GM18520 (cell line): ENCODE data around the gene ATL1.
A peak's percentile ranks its signal among the peaks of the same experiment; 100 is the strongest.
"Not testable (repeated sequence)": the region's sequence is repeated elsewhere in the genome, so short reads cannot be mapped to it uniquely, and the experiment has no call there.

Source experiments
- ATAC-seq: cut with Tn5 transposase; IDR thresholded peaks from one replicate; pipeline ENCODE4 v1.9.1; 2021; ENCODE audit not compliant: unreplicated experiment

Gene ATL1

DNA sequence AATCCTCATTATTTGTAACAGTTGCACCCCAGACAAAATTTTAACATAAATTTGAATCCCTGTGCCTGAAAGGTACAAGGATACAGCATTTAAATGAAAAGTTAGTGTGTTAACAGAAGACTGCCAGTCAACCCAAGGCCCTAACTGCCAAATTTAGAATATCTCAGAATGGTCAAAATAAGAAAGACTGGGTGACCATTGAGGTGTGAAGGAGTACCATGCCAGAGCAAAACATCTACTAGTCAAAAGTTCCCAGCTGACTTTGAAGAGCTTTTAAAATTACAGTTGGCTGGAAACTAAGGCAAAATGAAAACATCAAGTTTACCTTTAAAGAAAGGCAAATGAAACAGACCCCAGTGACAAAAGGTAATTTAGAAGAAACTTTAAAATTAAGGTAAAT, 89.7 kb downstream of the ATL1 start:
- no peak for ATAC-seq

DNA sequence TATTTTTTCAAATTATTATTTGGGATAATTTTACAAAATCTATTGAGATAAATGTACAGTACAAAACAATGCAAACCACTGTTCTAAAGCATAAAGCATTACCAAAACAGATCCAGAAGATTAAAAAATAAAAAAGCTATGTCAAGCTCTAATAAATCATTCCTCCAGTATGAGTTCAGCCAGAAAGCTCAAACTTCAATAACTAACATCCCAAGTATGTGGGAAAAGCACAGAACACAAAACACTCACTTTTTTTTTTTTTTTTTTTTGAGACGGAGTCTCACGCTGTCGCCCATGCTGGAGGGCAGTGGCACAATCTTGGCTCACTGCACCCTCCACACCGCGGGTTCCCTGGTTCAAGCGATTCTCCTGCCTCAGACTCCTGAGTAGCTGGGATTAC, 96.8 kb downstream of the ATL1 start:
- ATAC-seq: no peak

DNA sequence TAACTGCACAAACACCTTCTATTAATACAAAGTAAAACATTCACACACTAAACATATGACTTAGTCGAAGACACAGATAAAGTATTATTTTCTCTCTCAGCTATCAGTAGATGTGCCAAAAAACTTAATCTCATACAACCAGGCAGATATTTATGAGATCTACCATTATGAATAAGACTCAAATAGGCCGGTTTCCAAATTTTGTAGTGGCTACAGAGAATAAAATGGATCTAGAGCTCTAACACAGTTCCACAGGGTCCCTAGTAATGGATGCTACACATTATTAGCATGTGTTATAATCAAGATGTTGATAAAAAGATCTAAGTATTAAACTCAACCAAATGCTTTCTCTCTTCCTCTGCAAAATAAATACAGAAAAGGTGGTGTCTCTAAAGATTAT, 97.8 kb downstream of the ATL1 start:
- no peak for ATAC-seq

DNA sequence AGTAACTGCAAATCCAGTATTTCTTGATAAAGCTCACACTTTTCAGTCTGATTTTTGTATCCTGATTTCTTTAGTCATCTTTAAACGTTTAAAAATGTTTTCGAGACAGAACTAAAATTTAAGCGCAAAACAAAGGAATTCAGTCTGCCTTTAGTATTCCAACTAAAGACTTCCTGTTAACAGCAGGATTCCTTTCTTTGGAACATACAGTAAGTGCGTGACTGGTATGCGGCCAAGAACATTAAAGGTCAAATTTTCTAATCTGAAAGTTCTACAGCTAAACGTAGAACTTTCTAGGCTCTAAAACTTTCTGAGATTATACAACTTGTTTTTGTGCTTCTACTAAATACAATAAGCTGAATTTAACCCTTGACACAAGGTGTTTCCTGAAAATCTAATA, 98.3 kb downstream of the ATL1 start:
- ATAC-seq: no peak

DNA sequence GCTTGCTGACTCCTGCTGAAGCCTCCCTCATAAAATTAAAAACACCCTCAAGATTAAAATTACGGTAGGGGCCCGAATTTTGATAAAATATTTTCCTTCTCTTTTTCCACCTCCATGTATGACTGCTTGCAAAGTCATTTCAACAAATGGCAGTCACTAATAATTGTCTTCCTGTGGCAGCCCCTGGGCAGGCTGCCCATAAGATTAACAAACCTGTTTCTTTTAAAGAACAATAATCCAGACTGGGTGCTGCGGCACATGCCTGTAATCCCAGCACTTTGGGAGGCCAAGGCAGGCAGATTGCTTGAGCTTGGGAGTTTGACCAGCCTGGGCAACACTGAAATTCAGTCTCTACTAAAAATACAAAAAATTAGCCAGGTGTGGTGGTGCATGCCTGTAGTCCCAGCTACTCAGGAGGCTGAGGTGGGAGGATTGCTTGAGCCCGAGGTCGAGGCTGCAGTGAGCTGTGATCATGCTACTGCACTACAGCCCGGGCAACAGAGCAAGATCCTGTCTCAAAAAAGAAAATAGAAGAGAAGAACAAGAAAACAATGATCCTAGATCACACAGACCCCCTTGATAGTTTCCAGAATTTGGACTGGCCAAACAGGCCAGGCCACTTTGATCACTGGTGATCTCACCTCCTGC, 99.5 kb downstream of the ATL1 start:
- ATAC-seq: no peak

DNA sequence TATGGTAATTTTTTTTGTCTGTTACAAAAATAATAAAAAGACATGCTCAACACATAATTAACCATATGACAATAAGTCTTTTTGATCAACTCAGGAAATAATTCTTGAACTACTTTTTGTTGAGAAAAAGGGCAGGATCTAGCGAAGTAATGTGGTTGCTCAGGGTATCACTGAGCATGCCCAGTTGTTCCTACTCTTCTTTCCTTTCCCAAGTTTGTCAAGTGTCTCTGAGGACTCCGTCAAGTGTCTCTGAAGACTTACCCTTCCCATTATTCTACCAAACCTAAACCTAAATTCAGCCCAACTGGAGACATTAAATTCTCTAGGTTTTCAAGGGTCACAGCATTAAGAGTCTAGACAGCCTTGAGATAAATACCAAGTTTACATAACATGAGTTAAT, 104.6 kb downstream of the ATL1 start:
- ATAC-seq: not testable (repeated sequence)

DNA sequence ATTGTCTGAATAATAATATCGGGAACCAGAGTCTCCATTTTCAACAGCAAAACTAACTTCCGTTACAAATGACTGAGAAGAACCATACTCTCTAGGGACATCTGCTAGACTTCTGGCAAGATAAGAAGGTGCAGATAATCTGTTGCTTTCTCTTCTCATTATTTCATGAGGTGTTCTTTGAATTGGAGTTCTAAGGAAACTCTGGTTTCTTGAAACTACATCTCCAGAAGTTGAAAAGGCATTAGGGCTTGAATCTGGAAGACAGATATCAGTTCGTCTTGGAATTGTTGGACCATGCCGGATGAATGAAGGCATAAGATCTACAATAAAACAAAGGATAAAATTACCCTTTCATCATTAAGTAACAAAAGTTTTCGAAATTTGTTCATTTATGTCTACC, 105.4 kb downstream of the ATL1 start:
- not testable (repeated sequence) for ATAC-seq

DNA sequence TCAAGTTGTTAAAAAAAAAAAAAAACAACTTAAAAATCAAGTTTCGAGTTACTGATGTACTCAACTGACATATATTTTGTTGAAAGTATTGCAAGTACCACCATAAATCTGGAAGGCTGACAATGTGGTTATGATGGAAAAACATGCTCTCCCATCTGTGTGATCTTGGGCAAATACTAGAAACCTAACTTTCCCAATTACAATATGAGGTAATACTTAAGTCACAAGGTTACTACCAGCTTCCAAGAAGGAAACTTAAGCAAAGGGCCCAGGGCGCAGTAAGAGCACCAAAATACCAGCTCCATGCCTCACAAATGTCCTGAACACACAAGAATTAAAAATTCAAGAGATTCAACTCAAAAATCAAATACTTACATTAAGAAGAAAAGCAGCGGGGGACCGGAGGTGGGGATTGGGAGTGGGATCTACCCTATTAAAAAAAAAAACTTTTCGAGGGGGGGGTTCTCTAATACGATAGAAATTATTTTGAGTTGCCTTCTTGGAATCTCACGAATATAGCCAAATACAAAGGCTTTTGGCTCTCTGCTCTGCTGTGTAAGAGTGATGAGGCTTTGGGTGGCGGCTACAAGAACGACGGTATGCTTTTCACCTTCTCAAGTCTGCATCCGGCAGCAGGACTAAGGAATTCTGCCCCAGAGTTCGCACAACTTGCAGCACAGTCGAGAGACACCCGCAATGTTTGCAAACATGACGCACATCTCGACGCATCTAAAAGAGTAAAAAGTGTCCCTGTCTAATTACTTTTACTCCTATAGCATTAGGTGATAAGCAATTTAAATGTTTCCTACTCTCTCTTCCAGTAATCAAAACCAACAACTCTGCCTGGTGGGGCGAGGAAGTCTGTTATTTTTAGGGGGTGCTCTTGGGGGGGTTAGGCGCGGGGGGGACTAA, 107.1 kb downstream of the ATL1 start:
- no peak for ATAC-seq

DNA sequence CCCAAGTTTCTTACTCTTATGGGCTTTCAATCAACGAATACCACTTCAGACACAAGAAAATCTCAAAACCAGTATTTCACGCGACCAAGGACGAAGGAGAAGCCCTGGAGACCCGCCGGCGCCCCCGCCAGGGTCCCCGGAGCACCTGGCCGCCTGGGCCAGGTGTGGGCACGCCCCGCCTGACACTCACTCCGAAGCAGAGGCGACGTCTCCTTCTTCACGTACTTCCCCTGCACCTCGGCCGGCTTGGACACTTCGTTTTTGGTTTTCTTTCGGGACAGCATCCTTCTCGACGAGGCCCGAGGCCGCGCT, 107.7 kb downstream of the ATL1 start:
- peak; percentile 13 for ATAC-seq

DNA sequence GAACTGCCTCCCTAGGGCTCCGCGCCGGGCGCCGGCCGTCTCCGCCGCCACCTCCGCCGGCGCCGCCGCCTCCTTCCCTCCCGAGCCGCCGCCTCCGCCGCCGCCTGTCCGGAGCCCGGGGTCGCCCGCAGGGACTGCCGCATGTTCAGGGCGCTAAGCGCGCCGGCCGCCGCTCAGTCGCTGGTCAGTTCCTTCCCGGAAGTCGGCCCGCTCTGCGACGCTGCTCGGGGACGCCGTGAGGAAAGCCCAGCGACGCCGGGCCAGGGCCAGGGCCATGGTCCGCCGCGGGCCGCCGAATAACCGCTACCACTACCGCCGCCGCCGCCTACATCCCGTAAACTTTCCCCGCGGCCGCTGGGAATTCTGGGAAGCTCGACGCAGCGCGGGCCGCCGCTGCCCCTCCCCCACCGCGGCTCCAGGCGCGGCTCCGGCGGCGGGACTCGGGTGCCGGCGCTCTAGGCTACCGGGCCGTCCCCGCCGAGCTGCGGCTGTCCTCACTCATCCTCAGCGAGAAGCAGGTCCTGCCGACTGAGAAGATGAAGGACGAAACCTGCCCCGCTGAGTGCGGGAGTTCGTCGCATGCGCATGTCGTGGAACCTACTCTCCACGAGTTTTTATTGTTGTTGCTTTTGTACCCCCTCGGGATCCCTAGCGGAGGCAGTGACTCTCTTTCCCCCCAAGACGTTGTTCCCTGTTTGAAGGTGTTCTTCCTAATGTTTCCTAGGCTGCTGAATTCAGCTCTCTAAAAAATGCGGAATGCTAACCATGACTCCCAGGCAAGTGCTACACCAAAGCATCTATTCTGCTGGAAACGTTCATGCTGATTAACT, 108.3 kb downstream of the ATL1 start, which contains the start of gene SAV1:
Gene SAV1, minus strand, starts transcription at position 311 of the 830 bp plus-strand sequence. CDS start 339 bp downstream, outside the sequence.
- peak; percentile 33 for ATAC-seq

DNA sequence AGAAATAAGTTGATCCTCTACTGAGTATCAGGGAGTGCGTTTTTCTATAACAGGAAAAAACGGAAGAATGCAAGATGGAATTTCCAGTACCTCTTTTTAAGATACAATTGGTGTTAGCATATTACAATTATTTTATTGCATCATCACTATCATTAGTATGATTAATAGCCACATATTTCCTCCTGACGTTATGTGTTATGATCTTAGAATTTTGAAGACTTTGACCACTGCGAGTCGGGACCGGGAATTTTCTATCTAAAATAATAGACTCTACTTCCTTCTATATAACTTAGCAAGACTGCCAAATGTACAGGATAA, 108.8 kb downstream of the ATL1 start:
- no peak for ATAC-seq

DNA sequence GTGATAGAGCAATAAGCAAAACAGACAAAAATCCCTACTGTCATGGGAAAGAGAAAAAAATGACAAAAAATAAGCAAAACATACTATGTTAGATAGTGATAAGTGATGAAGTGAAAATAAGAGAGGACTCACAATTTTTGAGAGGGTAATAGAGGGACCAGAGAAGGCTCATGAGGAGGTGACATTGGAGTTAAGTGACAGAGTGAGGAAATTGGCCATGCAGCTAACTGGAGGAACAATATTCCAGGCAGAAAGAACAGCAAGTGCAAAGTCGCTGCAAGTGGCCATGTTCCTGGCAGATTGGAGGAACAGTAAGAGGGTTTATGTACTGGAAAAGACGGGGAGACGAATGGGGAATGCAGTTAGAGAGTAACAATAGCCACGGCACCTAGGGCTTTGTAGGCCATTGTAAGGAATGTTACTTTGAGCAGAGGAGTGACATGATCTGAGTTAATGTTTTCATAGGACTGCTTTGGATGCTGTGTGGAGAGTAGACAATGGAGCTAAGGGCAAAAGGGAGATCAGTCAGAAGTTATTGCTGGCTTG, 109.6 kb downstream of the ATL1 start:
- ATAC-seq: no peak

DNA sequence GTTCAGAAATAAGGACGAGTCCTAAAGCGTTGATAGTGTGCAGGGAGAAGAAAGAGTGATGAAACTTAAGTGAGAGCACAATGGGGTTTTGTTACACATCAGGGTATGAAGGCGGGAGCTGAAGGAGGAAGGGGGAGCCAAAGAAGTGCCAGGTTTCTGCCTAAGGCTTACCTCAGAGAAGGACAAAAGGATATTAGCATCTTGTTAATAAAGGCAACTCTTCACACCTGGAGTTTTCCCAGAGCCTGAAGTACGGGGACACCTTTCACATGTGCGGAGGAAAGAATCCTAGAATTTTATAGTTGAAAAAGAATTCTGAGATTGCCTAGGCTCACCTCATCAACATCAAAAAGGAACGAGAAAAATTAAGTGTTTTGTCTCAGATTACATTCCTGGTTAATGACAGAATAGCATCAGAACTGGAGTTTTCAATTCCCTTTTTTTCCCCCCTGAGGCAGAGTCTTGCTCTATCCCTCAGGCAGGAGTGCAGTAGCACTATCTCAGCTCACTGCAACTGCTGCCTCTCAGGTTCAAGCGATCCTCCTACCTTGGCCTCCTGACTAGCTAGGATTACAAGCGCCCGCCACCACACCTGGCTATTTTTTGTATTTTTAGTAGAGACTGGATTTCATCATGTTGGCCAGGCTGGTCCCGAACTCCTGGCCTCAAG, 110.4 kb downstream of the ATL1 start:
- no peak for ATAC-seq

DNA sequence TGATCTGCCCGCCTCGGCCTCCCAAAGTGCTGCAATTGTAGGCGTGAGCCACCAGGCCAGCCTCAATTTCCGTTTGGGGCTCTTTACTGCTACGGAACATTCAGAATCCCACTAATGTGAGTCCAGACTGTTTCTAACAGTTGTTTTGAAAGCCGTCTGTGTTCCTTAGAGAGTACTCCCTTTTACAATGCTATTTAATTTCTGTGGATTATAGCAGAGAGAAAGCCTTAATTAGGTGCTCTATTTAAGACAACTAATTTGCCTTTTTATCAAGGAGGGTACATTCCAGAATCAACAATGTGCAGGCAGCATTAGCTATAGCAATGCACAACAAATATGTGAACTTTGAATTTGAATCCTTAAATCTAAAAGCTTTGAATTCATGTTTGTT, 110.9 kb downstream of the ATL1 start:
- no peak for ATAC-seq

DNA sequence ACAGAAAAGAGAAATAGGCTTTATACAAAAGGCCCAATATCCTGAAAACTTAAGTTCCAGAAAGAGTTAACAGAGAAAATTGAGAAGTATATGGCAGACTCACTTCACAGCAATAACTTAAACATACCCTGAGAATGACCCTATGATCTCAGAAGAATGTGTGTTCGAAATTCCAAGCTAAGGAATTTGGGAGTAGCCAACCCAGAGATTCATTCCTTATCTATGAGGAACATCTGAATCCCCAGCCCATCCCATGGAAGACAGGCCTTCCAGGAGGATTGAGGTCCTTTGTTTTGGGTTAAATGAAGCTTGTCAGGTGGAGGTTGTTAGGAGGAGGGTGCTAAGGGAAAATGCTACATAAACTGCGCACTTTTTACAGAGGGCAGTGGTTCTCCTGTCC, 115.7 kb downstream of the ATL1 start:
- no peak for ATAC-seq

DNA sequence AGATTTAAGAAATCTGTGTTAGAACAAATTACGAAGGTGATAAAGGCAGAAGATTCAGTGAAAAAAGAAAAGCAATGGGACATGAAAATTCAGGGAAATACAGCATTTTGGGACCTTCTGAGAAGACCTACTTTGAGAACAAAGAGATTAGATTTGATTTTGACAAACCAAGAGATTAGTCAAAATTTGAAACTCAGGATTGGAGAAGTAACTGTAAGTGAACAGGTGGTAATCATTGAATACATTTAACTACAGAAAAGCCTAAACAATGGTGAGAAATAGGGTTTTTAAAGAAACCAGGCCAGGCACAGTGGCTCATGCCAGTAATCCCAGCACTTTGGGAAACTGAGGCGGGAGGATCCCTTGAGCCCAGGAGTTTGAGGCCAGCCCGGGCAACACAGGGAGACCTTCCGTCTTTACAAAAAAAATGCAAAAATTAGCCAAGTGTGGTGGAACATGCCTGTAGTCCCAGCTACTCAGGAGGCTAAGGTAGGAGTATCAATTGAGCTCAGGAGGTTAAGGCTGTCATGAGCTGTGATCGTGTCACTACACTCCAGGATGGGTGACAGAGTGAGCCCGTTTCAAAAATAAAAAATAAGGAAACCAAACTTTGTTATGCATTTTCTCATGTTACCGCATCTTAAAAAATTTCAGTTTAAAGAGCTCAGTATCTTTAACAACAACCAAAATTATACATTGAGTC, 117.0 kb downstream of the ATL1 start:
- ATAC-seq: no peak

DNA sequence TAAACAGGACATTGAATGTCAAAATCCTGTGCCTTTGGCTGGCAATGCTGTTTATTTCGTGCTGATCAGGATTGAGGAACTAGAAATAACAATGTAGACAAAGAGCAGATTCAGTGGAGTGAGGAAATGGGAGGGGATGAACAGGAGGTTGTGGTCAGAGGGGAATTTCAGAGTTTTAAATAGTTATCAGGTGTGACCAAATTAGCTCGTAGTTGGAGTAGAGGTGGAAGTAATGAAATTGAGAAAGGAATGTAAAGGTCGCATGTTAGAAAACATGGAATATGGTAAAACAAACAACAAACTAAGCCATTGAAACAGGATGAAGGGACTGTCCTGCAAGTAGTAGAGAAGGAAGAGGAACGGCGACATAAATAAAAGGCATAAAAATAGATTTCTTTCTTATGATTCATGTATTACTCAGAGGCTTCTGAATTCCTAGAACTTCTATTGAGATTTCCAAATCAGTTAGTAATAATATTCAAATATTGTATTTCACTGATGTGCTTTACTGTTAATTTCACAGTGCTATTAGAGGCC, 117.7 kb downstream of the ATL1 start:
- no peak for ATAC-seq

DNA sequence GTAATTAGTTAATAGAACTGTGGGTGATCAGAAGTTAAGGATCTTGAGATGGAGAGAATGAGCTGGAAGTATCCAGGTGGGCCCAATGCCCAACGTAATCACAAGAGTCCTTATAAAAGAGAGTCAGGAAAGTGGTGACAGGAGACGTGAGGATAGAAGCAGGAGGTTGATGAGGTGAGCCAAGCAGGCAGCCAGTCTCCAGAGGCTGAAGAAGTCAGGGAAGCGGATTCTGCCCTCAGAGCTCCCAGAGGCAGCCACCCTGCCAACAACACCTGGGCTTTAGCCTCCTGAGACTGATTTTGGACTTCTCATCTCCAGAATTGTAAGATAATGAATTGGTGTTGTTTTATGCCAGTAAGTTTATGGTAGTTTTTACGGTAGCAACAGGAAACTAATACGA, 118.2 kb downstream of the ATL1 start:
- no peak for ATAC-seq

DNA sequence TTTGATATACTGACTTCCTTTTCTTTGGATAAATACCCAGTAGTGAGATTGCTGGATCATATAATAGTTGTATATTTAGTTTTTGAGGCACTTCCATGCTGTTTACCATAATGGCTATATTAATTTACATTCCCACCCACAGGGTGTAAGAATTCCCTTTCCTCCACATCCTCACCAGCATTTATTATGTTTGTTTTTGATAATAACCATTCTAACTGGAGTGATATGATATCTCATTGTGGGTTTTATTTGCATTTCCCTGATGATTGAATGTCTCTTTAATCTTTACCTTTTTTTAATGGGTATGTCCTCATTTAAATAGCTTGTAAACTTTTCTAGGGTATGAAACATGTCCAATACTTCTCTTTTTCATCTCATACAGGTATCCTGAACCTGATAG, 119.7 kb downstream of the ATL1 start:
- no peak for ATAC-seq
